ENCODE measurements around the gene HNRNPL. TPM values are rescaled to one million over a fixed set of nuclear protein-coding genes. Genes with fewer than 3 reads are reported as not detected.
"Not testable (repeated sequence)": the region's sequence is repeated elsewhere in the genome, so short reads cannot be mapped to it uniquely, and the experiment has no call there.

HNRNPL gene
- total and polyA plus RNA-seq, 8 donors: 111 to 242 (median 153) TPM

DNA sequence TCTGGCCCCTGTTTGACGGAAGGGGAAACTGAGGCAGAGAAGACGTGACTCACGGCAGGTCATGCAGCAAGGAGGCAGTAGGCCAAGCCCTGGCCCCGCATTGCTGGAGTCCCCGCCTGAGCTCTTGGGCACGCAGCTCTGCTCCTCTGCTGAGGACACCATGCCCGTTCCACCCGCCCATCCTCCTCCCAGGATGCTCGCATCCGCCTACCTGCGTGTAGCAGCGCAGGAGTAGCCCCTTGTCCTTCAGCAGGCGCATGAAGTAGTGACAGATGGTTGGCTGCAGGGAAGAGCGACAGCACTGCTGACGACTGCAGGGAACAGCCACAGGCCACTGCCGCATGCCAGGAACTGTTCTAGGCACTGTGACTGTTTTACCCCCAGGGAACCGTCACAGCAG is 39.1 kb upstream of the HNRNPL start:
- Histone ChIP-seq H3K36me3 (peaks cover 26 to 75% (median 74%) of the 10 kb centered on the region in 4 donors), H3K4me3 (no peak overlapping the region), H3K4me1 (peaks cover 0 to 5% (median 0%) of the 10 kb centered on the region in 4 donors), H3K27ac (no peak overlapping the region), H3K27me3 (no peaks in the 10 kb centered on the region), H3K9me3 (no peaks in the 10 kb centered on the region)
- 92 to 97% (median 94%) methylated on average over 17 of the region's 17 CpGs for WGBS, 5 donors
- no peak for DNase-seq
- TF ChIP-seq, protein P1, sequence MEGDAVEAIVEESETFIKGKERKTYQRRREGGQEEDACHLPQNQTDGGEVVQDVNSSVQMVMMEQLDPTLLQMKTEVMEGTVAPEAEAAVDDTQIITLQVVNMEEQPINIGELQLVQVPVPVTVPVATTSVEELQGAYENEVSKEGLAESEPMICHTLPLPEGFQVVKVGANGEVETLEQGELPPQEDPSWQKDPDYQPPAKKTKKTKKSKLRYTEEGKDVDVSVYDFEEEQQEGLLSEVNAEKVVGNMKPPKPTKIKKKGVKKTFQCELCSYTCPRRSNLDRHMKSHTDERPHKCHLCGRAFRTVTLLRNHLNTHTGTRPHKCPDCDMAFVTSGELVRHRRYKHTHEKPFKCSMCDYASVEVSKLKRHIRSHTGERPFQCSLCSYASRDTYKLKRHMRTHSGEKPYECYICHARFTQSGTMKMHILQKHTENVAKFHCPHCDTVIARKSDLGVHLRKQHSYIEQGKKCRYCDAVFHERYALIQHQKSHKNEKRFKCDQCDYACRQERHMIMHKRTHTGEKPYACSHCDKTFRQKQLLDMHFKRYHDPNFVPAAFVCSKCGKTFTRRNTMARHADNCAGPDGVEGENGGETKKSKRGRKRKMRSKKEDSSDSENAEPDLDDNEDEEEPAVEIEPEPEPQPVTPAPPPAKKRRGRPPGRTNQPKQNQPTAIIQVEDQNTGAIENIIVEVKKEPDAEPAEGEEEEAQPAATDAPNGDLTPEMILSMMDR (IDR thresholded peaks at IDR 0.05): no peak
- no peak for TF ChIP-seq POLR2A (IDR thresholded peaks at IDR 0.05)
- intact Hi-C loops (cut with DNase I; ENCODE audit: low total_unique reads): no loop called here

DNA sequence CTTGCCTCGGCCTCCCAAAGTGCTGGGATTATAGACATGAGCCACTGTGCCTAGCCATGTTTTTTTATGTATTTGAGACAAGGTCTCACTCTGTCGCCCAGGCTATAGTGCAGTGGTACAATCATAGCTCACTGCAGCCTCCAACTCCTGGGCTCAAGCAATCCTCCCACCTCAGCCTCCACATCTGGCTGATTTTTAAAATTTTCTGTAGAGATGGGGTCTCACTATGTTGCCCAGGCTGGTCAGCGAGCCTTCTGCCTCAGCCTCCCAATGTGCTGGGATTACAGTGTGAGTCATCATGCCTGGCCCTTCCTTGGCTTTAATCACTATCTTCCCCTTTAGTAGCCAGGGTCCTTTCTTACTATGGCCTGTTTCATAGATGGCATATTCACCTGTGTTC is 34.9 kb upstream of the HNRNPL start:
- H3K27ac ChIP-seq; H3K27me3 ChIP-seq; intact Hi-C loops (cut with DNase I; ENCODE audit: low total_unique reads); H3K4me3 ChIP-seq; DNase-seq; H3K9me3 ChIP-seq; H3K4me1 ChIP-seq: not testable (repeated sequence)
- WGBS, 5 donors: 92 to 98% (median 96%) methylated on average over 3 of the region's 3 CpGs
- H3K36me3 ChIP-seq: peaks cover 33 to 79% (median 73%) of the 10 kb centered on the region in 4 donors

DNA sequence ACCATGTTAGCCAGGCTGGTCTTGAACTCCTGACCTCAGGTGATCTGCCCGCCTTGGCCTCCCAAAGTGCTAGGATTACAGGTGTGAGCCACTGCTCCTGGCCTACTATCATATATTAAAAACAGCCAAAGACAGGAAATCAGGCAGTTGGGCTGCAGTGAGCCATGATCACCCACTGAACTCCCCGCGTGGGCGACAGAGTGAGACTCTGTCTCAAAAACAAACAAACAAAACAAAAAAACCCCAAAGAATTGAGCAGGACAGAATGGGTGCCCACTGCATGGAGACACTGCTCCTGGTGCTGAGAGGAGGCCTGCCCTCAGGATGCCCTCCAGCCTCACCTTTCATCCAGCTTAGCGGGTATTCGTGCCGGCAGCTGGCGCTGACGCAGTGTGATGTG is 33.5 kb upstream of the HNRNPL start:
- Histone ChIP-seq H3K4me3 (no peak overlapping the region), H3K27me3 (no peaks in the 10 kb centered on the region), H3K4me1 (peaks cover 5 to 13% (median 7%) of the 10 kb centered on the region in 4 donors), H3K9me3 (no peaks in the 10 kb centered on the region), H3K36me3 (peaks cover 19 to 77% (median 67%) of the 10 kb centered on the region in 4 donors), H3K27ac (no peak overlapping the region)
- DNase-seq: no peak
- 88 to 97% (median 95%) methylated on average over 9 of the region's 9 CpGs for WGBS, 5 donors
- TF ChIP-seq POLR2A (IDR thresholded peaks at IDR 0.05): no peak
- TF ChIP-seq, protein P1 (IDR thresholded peaks at IDR 0.05): no peak
- TF ChIP-seq POLR2AphosphoS5 (IDR thresholded peaks at IDR 0.05): no peak
- no peak for TF ChIP-seq EP300 (IDR thresholded peaks at IDR 0.05)
- intact Hi-C loops (cut with DNase I; ENCODE audit: low total_unique reads): no loop called here

DNA sequence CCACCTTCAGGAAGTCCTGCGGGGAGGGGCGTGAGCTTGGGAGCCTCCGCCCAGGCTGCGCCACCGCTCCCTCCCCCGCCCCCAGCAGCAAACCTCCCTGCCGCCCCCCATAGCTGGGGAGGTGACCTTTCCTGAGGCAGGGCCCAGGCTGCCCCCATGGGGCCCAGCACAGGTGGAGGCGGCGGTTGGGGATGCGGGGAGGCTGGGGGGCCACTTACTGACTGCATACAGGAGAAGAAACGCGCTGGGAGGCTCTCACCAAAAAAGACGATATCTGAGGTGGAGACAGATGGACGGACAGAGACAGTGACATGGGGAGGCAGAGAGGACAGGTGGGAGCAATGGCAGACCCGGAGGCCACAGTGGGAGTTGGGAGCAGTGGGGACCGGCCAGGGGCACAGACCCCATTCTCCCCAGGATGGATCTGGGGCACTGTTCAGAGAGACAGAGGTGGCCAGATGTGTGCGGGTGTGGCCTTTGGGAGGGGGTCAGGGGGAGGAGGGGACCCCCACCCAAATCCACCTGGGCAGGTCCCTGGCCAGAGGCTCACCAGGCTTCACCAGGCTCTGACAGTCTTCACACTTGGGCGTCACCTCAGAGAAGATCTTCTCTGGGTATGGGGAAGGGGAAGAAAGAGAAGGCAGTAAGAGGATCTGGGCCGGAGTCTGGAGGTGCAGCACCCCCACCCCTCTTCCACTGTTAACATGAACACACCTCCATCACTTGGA is 31.3 kb upstream of the HNRNPL start:
- 88 to 94% (median 91%) methylated on average over 13 to 19 of the region's 19 CpGs for WGBS, 5 donors
- no peaks in the 10 kb centered on the region for H3K9me3 ChIP-seq
- intact Hi-C loops (cut with DNase I; ENCODE audit: low total_unique reads): no loop called here
- TF ChIP-seq POLR2AphosphoS5 (IDR thresholded peaks at IDR 0.05) (no peak), POLR2A (IDR thresholded peaks at IDR 0.05) (no peak), EP300 (IDR thresholded peaks at IDR 0.05) (no peak)
- TF ChIP-seq, protein P1 (IDR thresholded peaks at IDR 0.05): no peak
- no peak overlapping the region for H3K4me3 ChIP-seq
- no peak for DNase-seq
- peaks cover 16 to 67% (median 55%) of the 10 kb centered on the region in 4 donors for H3K36me3 ChIP-seq
- no peak overlapping the region for H3K27ac ChIP-seq
- no peaks in the 10 kb centered on the region for H3K27me3 ChIP-seq
- peaks cover 5 to 21% (median 13%) of the 10 kb centered on the region in 4 donors for H3K4me1 ChIP-seq
